Measurements from ENCODE around the gene PIP4K2A.
"Not testable (repeated sequence)": the region's sequence is repeated elsewhere in the genome, so short reads cannot be mapped to it uniquely, and the experiment has no call there.

The PIP4K2A gene

DNA sequence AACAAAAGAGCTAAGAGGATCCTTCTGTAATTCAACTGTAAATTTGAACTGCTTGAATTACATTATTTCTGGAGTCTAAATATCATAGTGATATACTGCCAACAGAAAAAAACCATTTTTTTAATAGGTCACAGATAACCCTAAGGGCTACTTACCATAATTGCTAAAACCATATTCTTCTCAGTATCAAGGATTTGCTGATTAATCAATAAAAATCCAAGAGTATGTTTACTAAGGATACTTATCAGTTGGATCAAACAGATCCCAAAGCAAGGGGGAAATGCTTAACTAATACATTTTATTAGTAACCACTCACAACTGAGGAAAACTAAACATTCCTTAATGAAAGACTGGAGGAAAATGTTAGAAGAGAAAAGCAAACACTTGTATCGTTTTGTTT lies 166.0 kb downstream of the PIP4K2A start:
- no peak for DNase-seq

DNA sequence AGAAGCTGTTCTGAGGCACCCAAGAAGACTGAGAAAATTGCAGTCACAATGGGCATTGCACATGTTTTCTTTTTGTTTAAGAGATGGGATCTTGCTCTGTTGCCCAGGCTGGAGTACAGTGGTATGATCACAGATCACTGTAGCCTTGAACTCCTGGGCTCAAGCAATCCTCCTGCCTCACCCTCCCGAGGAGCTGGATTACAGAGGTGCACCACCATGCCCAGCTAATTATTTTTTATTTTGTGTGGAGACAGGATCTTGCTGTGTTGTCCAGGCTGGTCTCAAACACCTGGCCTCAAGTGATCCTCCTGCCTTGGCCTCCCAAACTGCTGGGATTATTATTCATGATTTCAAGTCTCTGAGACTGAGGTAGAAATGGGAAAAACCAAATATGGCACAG lies 168.7 kb downstream of the PIP4K2A start:
- no peak for DNase-seq

DNA sequence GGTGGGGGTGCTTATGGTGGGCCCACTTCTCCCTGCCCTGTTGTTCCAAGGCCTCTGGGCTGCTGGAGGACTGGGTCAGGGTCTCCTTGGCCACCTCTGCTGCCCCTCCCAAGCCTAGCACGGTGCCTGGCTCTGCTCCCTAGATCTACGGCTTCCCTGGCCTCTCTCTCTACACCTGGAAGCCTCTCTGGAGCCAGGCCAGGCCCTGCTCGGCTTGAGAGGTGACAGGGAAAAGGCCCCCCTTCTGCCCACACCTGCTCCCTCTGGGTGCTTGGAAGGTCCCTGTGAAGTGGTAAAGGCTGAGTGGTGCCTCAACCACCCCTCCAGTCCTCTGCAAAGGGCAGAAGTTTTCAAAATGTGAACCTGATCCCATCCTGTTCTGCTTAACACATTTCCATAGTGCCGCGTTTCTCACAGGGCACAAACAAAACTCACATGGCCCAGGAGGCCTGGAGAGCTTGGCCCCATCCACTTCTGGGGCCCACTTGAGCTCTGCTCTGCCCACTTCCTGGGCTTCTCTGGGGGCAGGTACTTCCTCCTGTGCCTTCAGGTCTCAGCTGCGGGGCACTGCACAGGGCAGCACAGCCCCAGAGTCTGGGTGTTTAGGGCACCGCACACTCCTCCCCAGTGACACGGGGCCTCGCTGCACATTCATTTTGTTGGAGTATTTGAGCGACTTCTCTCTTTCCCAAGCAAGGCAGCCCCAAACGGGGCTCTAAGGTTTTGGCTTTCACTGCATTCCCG lies 169.9 kb downstream of the PIP4K2A start:
- peak; percentile 60 for DNase-seq

DNA sequence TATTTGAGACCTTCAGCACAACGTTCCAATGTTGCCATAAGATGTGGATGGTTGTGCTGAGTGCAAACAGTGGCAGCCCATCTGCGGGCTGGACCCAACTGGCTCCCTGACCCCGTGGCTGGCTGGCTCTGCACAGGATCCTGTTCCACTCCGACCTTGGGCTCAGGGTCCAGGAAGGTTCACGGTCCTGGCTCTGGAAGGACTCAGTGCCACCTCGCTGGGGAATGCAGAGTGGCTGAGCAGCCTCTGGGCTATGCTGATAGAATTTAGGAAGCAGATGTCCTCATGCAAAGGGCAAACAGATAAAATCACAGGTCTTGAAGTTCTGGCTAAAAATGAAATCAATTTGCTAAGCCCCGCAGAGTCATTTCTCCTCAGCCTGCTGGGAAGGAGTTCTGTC lies 171.6 kb downstream of the PIP4K2A start:
- DNase-seq, result no peak

DNA sequence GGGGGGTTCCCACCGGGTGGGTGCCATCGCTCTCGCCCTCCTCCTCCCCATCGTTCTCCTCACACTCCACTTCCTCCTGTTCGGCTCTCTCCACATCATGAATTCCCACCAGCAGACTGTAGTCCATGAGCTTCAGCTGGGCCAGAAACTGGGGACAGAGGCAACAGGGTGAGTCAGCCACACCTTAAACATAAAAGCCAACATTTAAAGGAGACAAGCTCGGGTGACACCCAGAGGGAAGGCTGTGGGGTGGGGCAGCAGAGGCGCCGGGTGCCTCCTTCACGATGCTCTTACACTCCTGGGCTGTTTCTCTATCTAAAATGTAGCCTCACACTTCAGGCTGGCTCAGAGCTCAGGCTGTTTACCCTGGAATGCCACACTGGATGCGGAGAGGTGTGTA lies 172.5 kb downstream of the PIP4K2A start:
- no peak for DNase-seq

DNA sequence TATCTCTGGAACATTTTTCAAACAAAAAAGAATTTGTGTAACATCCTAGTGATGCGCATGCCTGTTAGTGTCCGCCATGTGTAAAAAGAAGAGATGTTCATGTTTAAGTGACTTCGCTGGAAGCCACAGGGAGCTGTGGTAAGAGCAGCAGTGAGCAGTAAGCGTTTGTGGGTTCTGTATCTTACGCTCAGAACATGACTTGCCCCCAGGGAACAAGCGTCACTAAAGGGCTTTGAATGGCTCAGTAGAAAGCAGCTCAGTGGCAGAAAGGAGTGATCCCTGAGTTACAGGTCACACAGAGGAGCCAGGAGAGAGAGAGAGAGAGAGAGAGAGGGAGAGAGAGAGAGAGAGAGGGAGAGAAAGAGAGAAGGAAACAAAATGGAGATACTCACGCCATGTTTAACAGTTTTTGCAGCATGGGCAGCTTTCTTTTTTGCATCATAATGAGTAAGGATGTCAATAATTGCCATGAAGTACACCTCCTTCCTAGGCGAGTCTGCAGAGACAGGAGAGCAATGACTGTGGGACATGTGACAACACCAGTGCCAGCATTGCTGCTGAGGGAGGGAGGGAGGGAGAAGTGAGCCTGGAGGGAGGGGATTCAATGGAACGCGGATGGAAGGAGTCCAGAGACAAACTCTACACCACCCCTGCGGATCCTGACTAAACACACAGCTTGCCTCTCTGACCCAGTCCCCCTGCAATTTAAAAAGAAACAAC lies 174.6 kb downstream of the PIP4K2A start:
- DNase-seq, result no peak

DNA sequence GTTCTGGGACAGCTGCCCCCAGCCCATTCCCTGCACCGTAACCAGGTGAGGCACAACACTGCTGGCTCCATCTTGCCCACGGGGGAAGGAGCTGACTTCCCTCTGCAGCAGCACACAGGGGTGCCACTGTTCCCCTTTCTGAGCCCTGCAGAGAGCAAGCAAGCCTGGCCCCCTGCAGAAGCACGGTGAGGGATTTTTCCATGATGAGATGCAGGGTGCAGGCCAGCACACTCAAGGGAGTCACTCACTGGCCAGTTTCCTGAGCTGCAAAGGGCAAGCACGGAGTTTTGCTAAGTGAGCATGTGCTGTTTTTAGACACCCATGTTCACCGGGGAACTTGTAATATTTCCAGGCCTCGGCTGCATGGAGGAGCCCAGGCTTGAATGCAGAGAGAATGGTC lies 176.6 kb downstream of the PIP4K2A start:
- no peak for DNase-seq

DNA sequence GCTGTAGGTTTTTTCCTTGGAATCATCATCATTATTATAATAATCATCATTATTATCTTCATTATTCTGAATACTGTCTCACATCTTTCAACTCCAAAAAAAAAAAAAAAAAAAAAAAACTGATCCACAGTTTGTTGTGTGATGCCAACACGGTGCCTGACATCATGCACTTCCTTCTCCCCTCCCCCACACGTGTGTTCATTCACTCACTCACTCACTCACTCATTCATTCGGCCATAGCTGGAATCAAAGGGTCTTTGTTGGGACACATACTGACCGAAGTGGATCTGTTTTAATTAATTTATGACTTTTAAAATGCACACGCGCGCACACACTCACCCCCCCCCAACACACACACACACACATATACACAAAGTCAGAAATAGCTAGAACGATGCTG lies 177.8 kb downstream of the PIP4K2A start:
- no peak for DNase-seq

DNA sequence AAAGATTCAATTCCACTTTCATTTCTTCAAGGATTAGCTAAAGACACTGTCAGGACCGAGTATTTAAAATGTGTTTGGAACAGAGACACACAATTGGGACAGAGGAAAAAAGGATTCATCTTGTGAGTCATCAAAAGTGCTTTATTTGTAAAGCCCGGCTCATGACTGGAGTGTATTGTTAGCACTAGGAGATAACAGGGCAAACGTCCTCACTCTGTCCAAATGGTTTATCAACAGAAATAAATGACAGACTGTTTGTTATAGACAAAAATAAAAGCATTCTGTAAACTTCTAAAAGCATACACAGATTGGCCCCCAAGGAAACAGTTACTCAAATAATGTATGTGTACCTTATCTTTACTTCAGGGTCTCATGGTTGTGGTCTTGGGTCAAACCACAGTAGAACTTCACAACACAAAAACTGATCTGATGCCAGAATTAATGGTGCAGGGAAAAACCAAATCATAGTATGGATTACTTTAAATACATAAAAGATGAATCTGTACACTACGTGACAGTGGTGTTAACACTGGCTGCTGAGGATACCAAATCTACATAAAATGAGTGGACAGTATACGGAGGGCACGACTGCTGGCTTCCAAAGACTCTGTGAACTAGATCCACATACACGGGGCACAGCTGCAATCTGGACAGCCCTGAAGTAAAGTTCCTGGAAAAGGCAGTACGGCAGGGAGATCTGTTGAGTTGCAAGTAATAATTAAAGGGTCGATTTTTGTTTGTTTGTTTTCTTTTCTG lies 179.4 kb downstream of the PIP4K2A start:
- DNase-seq, result no peak

DNA sequence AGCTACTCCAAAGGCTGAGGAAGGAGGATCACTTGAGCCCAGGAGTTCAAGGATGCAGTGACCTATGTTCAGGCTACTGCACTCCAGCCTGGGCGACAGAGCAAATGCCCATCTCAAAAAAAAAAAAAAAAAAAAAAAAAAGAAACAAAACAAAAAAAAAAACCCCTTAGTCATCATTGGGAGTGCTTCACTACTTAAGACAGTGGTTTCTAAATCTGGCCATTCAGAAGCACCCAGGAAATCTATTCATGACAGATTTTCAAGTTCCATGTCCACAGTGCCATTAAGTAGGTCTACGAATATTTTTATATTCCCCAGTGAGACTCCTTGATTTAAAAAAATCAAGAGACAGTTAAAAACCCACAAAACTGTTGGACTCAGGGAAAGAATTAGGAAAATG lies 182.9 kb downstream of the PIP4K2A start:
- no peak for DNase-seq

DNA sequence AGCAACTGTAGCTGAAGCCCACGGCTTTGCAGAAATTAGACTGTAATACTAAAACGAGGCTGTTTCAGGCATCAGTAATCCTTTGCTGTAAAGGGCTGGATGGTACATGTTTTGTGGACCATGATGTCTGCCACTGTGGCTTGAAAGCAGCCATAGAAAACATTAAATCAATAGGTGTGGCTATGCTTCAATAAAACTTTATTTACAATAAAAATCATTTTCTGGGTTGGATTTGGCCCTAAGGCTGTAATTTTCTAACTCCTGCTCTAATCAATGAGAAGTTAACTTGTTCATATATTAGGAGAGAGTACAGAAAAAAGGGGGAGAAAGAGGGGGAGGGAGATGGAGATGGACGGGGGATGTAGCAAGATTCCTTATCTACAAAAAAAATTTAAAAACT lies 183.4 kb downstream of the PIP4K2A start:
- DNase-seq, result no peak

DNA sequence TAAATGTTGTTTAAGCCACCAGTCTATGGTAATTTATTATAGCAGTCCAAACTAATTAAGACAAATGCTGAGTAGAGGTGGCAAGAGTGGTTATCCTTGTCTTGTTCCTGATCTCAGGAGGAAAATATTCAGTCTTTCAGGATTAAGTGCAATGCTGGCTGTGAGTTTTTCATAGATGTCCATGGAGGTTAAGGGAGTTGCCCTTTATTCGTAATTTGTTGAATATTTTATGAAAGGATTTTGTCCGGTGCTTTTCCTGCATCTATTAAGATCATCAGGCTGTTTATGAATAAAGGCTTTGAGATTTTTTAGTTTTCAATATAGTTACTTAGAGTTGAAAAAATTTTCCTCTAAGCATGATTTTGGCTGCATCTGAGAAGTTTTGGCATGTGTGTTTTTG lies 186.9 kb downstream of the PIP4K2A start:
- no peak for DNase-seq

DNA sequence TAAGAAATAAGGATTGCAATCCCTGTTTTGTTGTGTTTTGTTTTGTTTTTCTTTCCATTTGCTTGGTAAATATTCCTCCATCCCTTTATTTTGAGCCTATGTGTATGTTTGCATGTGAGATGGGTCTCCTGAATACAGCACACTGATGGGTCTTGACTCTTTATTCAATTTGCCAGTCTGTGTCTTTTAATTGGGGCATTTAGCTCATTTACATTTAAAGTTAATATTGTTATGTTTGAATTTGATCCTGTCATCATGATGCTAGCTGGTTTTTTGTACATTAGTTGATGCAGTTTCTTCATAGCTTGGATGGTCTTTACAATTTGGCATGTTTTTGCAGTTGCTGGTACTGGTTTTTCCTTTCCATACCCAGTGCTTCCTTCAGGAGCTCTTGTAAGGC lies 190.0 kb downstream of the PIP4K2A start:
- not testable (repeated sequence) for DNase-seq

DNA sequence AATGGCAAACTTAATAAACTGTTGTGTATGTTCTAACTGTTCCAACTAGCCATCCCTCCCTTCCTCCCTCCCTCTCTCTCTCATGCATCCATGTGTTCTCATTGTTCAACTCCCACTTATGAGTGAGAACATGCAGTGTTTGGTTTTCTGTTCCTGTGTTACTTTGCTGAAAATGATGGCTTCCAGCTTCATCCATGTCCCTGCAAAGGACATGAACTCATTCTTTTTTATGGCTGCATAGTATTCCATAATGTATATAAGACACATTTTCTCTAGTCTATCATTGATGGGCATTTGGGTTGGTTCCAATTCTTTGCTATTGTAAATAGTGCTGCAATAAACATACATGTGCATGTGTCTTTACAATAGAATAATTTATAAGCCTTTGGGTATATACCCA lies 193.7 kb downstream of the PIP4K2A start:
- DNase-seq, result not testable (repeated sequence)

DNA sequence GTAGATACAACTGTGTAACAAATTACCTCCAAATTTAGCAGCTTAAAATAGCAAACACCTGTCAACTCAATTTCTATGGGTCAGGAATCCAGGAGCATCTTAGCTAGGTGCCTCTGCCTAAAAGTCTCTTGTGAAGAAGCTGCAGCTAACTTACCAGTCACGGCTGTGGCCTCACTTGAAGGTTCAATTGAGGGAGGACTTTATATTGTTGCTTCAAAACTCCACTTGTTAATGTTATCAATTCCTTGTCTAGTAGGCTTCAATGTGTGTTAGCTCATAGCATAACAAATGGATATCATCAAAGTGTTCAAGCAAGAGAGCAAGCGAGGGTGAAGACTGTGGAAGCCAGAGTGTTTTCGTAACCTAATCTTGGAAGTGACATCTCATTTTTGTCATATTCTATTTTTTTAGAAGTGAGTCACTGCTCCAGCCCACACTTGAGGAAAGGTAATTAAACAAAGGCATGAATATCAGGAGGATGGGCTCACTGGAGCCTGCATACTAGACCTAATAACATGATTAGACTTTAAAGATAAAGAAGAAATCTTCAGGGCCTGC lies 196.1 kb downstream of the PIP4K2A start:
- DNase-seq, result no peak

DNA sequence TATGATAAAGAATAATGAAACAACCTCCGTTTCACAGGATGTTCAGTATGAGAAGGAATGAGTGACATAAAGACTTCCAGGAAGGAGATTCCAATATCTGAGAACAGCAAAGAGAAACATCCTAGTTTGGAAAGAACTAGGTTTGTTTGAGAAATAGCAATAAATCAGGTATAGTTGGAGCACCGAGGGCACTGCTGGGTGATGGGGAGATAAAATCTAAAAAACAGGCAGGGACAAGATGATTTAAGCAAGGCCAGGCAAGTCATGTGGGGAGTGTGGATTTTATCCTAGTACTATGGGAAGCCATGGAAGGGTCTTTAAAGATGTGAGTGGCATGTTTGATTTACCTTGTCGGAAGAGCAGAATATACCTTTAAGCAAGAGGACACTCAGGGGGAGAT lies 199.4 kb downstream of the PIP4K2A start:
- DNase-seq, result no peak

DNA sequence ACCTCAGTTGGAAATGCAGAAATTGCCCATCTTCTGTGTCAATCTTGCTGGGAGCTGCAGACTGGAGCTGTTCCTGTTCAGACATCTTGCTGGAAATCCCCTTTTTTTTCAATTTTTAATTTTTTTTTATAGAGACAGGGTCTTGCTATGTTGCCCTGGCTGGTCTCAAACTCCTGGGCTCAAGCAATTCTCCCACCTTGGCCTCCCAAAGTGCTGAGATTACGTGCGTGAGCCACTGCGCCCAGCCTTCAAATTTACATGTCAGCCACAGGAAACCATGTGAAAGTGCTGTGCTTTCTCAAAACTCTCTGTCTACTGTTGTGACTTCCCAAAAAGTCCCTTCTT lies 200.0 kb downstream of the PIP4K2A start:
- DNase-seq, result not testable (repeated sequence)

DNA sequence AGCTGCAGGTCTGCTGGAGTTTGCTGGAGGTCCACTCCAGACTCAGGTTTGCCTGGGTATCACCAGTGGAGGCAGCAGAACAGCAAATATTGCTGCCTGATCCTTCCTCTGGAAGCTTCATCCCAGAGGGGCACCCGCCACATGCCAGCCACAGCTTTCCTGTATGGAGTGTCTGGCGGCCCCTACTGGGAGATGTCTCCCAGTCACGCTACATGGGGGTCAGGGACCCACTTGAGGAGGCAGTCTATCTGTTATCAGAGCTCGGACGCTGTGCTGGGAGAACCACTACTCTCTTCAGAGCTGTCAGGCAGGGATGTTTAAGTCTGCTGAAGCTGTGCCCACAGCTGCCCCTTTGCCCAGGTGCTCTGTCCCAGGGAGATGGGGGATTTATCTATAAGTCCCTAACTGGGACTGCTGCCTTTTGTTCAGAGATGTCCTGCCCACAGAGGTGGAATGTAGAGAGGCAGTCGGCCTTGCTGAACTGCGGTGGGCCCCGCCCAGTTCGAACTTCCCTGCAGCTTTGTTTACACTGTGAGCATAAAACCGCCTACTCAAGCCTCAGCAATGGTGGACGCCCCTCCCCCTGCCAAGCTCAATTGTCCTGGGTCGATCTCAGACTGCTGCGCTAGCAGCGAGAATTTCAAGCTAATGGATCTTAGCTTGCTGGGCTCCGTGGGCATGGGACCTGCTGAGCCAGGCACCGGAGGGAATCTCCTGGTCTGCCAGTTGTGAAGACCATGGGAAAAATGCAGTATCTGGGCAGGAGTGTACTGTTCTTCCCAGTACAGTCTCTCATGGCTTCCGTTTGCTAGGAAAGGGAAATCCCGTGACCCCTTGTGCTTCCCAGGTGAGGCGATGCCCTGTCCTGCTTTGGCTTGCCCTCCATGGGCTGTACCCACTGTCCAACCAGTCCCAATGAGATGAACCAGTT lies 200.6 kb downstream of the PIP4K2A start:
- not testable (repeated sequence) for DNase-seq

DNA sequence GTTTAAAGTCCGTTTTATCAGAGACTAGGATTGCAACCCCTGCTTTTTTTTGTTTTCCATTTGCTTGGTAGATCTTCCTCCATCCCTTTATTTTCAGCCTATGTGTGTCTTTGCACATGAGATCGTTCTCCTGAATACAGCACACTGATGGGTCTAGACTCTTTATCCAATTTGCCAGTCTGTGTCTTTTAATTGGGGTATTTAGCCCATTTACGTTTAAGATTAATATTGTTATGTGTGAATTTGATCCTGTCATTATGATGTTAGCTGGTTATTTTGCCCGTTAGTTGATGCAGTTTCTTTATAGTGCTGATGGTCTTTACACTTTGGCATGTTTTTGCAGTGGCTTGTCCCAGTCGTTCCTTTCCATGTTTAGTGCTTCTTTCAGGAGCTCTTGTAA lies 202.4 kb downstream of the PIP4K2A start:
- not testable (repeated sequence) for DNase-seq

DNA sequence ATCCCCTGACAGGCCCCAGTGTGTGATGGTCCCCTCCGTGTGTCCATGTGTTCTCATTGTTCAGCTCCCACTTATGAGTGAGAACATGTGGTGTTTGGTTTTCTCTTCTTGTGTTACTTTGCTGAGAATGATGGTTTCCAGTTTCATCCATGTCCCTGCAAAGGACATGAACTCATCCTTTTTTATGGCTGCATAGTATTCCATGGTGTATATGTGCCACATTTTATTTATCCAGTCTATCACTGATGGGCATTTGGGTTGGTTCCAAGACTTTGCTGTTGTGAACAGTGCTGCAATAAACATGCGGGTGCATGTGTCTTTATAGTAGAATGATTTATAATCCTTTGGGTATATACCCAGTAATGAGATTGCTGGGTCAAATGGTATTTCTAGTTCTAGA lies 206.2 kb downstream of the PIP4K2A start:
- DNase-seq, result not testable (repeated sequence)

DNA sequence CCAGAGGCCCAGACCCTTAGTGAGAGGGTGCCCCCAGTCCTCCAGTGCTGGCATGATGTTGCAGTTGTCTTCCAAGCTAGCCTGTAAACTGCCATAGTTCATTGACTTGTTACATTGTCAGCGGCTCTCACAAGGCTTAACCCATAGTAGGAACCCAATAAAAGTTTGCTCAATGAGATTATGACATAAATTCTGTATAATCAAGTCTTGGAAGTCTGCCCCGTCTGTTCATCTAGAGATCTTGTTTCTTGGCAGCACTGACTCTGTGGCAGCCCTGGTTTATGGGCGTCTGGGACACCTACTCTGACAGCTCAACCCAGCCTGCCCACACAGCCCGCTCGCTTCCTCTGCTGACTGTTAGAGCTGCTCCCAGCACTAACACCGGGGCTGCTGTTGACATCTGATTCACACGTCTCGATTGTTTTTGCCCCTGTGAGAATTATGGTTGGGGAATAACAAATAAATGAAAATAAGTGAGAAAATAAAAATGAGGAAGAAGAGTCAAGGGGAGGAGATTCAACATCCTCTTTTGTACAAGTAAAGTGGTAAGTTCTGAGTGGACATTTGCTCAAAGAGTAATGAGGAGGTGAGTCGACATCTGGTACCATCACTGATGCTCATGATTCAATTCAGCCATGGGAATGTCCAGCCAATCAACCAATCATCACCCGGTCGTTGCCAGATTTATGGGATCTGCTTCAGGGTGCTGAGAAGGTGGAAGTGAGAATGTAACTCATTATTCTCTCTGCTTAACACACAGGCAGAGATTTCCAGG lies 208.3 kb downstream of the PIP4K2A start:
- DNase-seq, result no peak

DNA sequence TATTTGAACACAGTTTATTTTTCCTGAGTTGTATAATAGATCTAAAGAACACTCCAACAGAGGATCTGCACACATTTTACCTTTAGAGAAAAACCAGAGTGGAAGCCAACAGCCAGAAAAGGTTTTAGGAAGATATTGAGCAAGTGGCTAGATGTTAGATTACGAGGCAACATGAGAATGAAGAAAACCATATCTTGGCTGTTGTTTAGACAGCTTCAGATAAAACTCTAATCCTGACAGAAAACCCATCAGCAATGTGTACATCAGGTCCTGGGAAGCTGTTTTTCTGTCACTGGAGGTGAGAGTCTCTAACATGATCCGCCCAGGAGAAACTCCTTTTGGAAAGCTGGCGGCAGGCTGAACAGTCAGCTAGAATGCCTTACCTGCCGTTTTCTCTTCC lies 209.6 kb downstream of the PIP4K2A start:
- DNase-seq, result no peak
